ENCODE data around the gene C10orf90.
"Not testable (repeated sequence)": the region's sequence is repeated elsewhere in the genome, so short reads cannot be mapped to it uniquely, and the experiment has no call there.

The C10orf90 gene

GRCh38 chr10:126380352-126381076, 290.0 kb downstream of the C10orf90 start:
- TF ChIP-seq CTCF (IDR thresholded peaks at IDR 0.05; ENCODE audit: insufficient read depth, low read depth, low read length, missing control alignments) = no peak
- no peak for DNase-seq (ENCODE audit: low read depth)
- no peak overlapping the region for H3K4me3 ChIP-seq (ENCODE audit: low read depth, low read length)

- not testable (repeated sequence) for H3K4me3 ChIP-seq (ENCODE audit: low read depth, low read length); DNase-seq (ENCODE audit: low read depth)
Measured at GRCh38 chr10:126379166-126379565, 291.3 kb downstream of the C10orf90 start.

- no peak for TF ChIP-seq CTCF (IDR thresholded peaks at IDR 0.05; ENCODE audit: insufficient read depth, low read depth, low read length, missing control alignments)
- DNase-seq (ENCODE audit: low read depth) = no peak
- H3K4me3 ChIP-seq (ENCODE audit: low read depth, low read length) = no peak overlapping the region
Measured at GRCh38 chr10:126376956-126377355, 293.5 kb downstream of the C10orf90 start.

GRCh38 chr10:126375926-126376554, 294.5 kb downstream of the C10orf90 start:
- H3K4me3 ChIP-seq (ENCODE audit: low read depth, low read length) = no peak overlapping the region
- DNase-seq (ENCODE audit: low read depth) = no peak
- no peak for TF ChIP-seq CTCF (IDR thresholded peaks at IDR 0.05; ENCODE audit: insufficient read depth, low read depth, low read length, missing control alignments)

- no peak overlapping the region for H3K4me3 ChIP-seq (ENCODE audit: low read depth, low read length)
- DNase-seq (ENCODE audit: low read depth) = no peak
- TF ChIP-seq CTCF (IDR thresholded peaks at IDR 0.05; ENCODE audit: insufficient read depth, low read depth, low read length, missing control alignments) = no peak
Measured at GRCh38 chr10:126375299-126375698, 295.2 kb downstream of the C10orf90 start.

All from GM12865 (cell line).